AG10803 (cell line): ENCODE measurements around the gene TTC27.
"Not testable (repeated sequence)": the region's sequence is repeated elsewhere in the genome, so short reads cannot be mapped to it uniquely, and the experiment has no call there.

Source experiments
- DNase-seq: peaks from one replicate; pipeline ENCODE4 v3.0.0; 2010; ENCODE audit warnings: low read depth
- H3K4me3 ChIP-seq: 2 replicates; pipeline ENCODE4 v1.5.1; 2011; ENCODE audit warnings: mild to moderate bottlenecking, low read length, control low read depth
- TF ChIP-seq, protein P1 (sequence below): conservative IDR thresholded peaks from 2 replicates; pipeline ENCODE4 v1.5.1; 2011; ENCODE audit warnings: mild to moderate bottlenecking, low read length, control low read depth, inconsistent platforms

Gene TTC27

DNA sequence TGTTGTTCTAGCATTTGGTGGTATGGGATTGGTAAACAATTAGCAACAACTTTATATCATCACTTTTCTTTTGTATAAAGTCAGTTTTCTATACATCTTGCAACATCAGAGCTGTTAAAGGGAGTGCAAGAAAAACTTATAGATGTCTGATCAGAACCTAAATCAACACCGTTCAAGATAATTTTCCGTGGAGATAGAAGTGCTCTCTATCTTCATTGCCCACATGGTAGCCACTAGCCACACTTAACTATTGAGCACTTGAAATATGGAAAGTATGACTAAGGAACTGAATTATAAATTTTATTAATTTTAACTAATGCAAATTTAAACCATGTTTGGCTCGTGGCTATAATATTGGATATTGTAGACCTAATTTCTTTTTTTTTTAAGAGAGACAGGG, 5.2 kb downstream of the TTC27 start:
- TF ChIP-seq, protein P1, sequence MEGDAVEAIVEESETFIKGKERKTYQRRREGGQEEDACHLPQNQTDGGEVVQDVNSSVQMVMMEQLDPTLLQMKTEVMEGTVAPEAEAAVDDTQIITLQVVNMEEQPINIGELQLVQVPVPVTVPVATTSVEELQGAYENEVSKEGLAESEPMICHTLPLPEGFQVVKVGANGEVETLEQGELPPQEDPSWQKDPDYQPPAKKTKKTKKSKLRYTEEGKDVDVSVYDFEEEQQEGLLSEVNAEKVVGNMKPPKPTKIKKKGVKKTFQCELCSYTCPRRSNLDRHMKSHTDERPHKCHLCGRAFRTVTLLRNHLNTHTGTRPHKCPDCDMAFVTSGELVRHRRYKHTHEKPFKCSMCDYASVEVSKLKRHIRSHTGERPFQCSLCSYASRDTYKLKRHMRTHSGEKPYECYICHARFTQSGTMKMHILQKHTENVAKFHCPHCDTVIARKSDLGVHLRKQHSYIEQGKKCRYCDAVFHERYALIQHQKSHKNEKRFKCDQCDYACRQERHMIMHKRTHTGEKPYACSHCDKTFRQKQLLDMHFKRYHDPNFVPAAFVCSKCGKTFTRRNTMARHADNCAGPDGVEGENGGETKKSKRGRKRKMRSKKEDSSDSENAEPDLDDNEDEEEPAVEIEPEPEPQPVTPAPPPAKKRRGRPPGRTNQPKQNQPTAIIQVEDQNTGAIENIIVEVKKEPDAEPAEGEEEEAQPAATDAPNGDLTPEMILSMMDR = no peak
- no peak for DNase-seq
- H3K4me3 ChIP-seq = no peak overlapping the region

DNA sequence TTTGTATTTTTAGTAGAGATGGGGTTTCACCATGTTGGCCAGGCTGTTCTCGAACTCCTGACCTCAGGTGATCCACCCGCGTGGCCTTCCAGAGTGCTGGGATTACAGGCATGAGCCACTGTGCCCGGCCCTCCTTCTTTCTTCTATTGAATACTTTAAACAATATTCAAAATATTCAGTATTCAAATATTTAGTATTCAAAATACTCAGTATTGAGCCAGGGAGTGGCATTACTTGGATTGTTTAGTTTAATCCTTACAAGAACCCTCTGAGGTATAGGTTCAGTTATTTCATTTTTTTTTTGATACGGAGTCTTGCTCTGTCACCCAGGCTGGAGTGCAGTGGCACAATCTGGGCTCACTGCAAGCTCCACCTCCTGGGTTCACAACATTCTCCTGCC, 10.7 kb downstream of the TTC27 start:
- not testable (repeated sequence) for H3K4me3 ChIP-seq, DNase-seq

DNA sequence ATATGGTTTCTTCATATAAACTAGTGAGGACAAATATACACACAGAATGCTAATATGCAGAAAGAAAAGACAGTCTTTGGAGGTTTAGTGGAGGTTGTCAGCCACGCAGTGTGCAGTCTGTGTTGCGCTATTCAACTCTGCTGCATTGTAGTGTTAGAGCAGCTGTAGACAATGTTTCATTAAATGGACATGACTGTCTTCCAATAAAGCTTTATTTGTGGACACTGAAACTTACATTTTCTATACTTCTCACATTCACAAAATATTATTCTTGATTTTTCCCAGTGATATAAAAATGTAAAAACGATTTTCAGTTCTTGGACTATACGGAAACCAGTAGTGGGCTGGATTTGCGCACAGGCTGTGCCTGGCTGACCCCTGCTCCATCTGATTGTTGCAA, 13.3 kb downstream of the TTC27 start:
- no peak overlapping the region for H3K4me3 ChIP-seq
- TF ChIP-seq, protein P1 = no peak
- DNase-seq = no peak

DNA sequence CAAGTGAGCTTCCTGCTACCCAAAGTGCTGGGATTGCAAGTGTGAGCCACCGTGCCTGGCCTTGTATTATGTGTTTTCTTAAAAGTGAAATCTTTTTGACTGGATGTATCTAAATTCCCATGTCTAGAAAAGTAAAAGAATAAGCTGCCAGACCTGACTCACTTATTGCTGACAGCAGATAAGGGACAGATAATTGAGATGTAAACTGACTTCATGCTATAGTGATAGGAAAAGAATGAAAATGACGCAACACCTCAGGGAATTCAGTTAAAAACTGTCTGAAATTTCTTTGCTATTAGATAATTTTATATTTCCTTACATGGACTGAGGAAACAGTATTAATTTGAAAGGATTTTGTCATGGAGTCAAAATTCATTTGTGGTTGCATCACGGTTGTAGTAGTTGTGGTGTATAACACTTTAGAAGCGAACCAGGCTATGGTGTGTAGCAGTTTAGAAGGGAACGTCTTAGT, 19.4 kb downstream of the TTC27 start:
- TF ChIP-seq, protein P1 = no peak
- peak; percentile 77 for DNase-seq

DNA sequence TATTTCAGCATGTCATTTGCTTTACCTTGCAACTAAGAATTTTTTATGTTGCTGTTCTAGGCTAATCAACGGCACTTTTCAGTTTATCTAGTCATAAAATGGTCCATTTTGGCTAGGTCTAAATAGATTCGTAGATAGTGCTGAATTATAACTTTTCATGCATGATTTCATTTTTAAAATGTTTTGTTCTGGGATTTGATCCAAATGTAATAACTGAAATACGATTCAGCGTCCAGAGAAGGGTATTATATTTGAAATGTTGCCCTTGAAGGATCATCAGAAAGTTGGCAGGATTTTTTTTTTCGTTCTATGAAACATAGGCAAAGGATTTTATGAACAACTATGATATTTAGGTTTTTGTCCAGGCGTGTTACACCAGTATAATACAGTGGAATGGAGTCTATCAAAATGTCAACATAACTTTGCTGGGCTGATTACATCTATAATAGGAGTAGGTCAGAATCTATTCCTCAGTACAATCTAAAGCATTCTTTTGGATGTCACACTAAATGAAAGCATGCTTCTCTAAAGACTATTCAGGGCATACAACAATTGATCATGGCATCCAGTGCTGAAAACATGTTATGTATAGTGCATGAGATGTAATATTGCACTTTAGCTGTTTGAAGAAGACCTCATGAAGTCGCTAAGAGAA, 24.8 kb downstream of the TTC27 start:
- H3K4me3 ChIP-seq = no peak overlapping the region
- TF ChIP-seq, protein P1 = no peak
- DNase-seq = no peak

More for the DNA sequence above, 19.4 kb downstream of the TTC27 start:
- H3K4me3 ChIP-seq = no peak overlapping the region

DNA sequence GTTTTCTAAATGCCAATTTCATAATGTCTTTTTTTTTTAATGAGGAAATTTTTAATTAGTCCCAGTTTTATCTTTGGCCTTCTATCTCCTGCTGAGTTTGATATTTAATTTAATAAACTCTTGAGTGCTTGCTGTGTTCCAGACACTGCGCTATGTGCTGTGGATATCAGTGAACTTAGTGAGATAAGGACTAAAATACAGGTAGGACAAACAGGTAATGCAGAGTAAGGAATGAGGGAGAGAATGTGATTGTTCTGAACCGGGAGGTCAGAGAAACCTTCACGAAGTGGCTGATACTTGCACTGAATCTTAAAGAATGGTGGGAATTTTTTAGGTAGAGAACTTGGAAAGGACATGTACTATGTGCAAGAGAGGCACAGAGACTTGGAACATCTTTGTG, 28.2 kb downstream of the TTC27 start:
- no peak for DNase-seq
- H3K4me3 ChIP-seq = no peak overlapping the region
- TF ChIP-seq, protein P1 = no peak

DNA sequence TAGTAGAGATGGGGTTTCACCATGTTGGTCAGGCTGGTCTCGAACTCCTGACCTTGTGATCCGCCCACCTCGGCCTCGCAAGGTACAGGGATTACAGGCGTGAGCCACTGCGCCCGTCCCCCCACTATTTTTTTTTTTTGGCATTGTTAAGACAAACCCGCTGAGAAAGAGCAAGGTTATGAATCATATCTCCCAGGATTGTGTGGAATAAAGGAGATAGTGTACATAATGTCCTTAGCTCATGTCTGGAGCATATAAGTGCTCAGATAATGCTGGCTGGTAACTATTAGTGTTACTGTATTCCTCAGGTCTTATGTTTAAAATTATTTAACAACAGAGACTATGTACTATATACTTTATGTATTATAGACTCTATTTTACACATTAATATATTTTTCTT, 36.0 kb downstream of the TTC27 start:
- no peak overlapping the region for H3K4me3 ChIP-seq
- no peak for DNase-seq
- TF ChIP-seq, protein P1 = no peak
